Endothelial cell of umbilical vein (primary cell): ENCODE data around the gene ERBB3.

Source experiments
- CTCF ChIP-seq, 2 donors: IDR thresholded peaks; 1 replicate in 1 of 2; 2 replicates in 1 of 2; pipeline ENCODE4 v1.5.1; 2011; ENCODE audit warnings: low read length in 2 of 2, mild to moderate bottlenecking in 2 of 2, moderate library complexity in 2 of 2, control low read depth in 1 of 2, inconsistent platforms in 1 of 2, low read depth in 1 of 2; ENCODE audit not compliant: insufficient read depth in 1 of 2; ENCODE audit errors: extremely low read depth in 1 of 2
- JUN ChIP-seq: IDR thresholded peaks from 2 replicates; pipeline ENCODE4 v1.6.1; 2011; ENCODE audit warnings: borderline replicate concordance, low read depth; ENCODE audit not compliant: insufficient read length, insufficient read depth
- MAX ChIP-seq: IDR thresholded peaks from 2 replicates; pipeline ENCODE4 v1.6.1; 2011; ENCODE audit not compliant: insufficient read depth, insufficient read length
- POLR2A ChIP-seq: IDR thresholded peaks from 2 replicates; pipeline ENCODE4 v1.6.1; 2012; ENCODE audit warnings: low read depth, mild to moderate bottlenecking, control low read depth, low read length
- POLR2AphosphoS5 ChIP-seq: IDR thresholded peaks from 2 replicates; pipeline ENCODE4 v1.6.1; 2012; ENCODE audit warnings: low read depth, mild to moderate bottlenecking, control low read depth, low read length, moderate library complexity; ENCODE audit not compliant: insufficient read depth

- TF ChIP-seq POLR2AphosphoS5 (no peak), CTCF (IDR thresholded peaks at IDR 0.05; ENCODE audit: extremely low read depth in 1 of 2, insufficient read depth in 1 of 2, low read depth in 1 of 2, low read length in 2 of 2) (no peak), MAX (no peak), POLR2A (no peak), JUN (no peak)
Observed at GRCh38 chr12:56061982-56062381, 18.0 kb upstream of the ERBB3 start.
